GM18870 (cell line): Measurements from ENCODE around the gene PPP1R9B.

Experiments
- ATAC-seq: cut with Tn5 transposase; IDR thresholded peaks from one replicate; pipeline ENCODE4 v1.9.1; 2021; ENCODE audit warnings: moderate library complexity; ENCODE audit not compliant: unreplicated experiment

PPP1R9B gene

GRCh38 chr17:50188531-50188920 lies 38.0 kb upstream of the PPP1R9B start:
- ATAC-seq = no peak

DNA sequence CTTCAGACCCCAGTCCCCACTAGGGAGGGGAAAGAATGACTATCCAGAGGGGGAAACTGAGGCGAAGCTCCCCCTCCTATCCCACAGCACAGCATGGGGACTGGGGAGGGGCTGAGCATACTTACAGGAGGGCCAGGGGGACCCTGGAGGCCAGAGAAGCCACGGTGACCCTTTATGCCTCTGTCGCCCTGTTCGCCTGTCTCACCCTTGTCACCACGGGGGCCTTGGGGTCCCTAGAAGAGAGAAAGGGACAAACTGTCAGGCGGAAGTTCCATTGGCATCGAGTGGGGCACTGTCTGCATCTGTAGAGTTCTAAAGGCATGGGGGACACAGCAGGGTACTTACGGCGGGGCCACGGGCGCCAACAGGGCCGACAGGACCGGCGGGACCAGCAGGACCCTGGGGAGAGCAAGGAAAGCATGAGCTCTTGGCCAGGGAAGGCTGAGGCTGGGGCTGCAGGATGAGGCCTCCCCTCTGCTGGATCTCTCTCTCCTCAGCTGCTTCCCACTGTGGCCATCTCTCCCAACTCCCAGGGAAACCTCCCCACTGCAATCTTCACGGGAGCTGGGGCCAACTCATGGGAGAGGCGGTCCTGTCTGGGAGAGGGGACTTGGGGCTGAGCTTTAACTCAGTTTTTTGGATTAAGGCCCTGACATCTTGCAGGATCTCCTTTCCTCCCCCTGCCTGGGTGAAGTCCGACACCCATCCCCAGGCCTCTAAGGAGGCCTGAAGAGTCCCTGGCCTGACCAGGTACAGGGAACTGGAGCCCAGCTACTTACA lies 37.5 kb upstream of the PPP1R9B start:
- ATAC-seq = no peak

DNA sequence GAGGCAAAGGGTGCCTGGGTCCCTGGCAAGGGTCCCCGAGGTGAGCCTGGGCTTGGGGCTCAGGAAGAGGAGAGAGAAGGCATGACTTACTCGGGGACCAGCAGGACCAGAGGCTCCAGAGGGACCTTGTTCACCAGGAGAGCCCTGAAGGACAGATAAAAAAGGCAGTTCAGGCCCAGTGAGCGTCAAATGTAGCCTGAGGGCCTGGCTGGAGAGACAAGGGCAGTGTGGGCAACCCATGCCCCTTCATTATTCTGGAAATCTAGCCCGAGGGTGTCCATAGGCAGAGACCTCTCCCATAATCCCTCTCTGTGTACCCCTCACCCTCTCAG lies 36.9 kb upstream of the PPP1R9B start:
- ATAC-seq = no peak

DNA sequence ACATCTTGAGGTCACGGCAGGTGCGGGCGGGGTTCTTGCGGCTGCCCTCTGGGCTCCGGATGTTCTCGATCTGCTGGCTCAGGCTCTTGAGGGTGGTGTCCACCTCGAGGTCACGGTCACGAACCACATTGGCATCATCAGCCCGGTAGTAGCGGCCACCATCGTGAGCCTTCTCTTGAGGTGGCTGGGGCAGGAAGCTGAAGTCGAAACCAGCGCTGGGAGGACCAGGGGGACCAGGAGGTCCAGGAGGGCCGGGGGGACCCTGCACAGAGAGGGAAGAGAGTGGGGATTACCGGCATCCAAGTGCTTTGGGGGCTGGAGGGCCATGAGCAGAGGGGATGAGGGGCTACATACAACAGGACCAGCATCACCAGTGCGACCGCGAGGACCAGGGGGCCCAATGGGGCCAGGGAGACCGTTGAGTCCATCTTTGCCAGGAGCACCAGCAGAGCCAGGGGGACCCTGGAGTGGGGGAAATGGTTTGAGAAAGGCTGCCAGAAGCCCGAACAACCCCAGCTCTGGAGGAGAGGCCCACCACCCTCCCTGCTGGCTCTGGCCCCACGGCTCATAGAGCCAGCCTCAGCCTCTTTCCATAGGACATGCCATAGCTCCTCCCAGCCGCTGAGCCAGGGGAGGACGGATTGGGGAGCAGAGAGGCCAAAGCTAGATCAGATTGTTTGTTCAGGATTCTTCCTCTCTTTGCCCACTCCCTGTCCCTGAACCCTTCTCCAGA lies 36.4 kb upstream of the PPP1R9B start:
- no peak for ATAC-seq

DNA sequence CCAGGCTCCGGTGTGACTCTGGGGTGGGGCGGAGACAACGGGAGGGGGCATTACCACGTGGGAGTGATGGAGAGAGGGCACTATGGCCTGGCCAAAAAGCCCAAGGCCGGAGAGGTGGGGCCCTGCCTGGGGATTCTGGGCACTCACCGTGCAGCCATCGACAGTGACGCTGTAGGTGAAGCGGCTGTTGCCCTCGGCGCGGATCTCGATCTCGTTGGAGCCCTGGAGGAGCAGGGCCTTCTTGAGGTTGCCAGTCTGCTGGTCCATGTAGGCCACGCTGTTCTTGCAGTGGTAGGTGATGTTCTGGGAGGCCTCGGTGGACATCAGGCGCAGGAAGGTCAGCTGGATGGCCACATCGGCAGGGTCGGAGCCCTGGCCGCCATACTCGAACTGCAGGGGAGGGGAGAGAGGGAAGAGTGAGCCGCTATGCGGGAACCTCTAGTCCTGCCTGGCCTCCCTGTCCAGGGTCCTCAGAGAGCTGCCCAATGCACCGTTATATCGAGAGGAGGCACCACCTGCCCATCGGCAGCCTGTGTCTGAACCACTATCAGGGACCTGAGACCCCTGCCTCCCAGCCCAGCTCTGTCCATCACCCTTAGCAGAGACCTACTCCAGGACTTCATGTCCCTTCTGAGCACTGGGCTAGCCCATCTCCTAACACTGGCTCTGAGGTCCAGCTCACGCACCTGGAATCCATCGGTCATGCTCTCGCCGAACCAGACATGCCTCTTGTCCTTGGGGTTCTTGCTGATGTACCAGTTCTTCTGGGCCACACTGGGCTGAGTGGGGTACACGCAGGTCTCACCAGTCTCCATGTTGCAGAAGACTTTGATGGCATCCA lies 35.4 kb upstream of the PPP1R9B start:
- no peak for ATAC-seq

DNA sequence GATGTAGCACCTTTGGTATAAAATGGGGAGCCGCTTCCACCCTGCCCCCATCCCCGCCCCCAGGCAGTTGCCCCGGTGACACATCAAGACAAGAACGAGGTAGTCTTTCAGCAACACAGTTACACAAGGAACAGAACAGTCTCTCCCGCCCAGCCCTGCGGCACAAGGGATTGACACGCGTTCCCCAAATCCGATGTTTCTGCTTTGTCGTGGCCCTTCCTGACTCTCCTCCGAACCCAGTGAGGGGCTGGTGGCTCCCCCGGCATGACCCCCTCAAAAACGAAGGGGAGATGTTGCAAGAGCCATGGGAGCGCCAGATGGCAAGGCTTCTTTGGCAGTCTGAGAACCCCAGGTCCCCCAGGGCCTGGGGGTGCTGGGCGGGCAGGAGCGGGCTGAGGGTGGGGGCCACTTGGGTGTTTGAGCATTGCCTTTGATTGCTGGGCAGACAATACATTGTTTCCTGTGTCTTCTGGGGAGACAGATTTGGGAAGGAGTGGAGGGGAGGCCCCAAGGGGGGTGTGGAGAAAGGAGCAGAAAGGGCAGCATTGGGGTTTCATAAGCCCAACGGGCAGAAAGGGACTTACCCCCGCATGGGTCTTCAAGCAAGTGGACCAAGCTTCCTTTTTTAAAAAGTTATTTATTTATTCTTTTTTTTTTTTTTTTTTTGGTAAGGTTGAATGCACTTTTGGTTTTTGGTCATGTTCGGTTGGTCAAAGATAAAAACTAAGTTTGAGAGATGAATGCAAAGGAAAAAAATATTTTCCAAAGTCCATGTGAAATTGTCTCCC lies 34.3 kb upstream of the PPP1R9B start:
- no peak for ATAC-seq

DNA sequence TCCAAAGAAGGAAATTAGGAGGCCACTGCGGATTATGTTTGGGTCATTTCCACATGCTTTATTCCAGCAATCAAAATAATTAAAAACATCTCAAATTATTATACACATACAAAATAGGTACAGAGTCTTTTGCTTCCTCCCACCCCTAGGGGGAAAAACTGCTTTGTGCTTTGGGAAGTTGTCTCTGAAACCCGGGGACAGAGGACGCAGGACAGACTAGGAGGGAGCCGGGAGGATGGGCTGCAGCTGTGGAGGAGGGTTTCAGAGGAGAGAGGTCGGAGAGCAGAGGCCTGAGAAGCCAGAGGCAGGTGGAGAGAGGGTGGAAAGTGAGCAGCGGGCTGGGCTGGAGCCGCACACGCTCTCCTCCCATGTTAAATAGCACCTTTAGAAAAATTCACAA lies 33.6 kb upstream of the PPP1R9B start:
- ATAC-seq = no peak

- no peak for ATAC-seq
Observed at GRCh38 chr17:50183421-50183994, 33.0 kb upstream of the PPP1R9B start.

GRCh38 chr17:50182783-50183420 lies 32.4 kb upstream of the PPP1R9B start:
- no peak for ATAC-seq

- no peak for ATAC-seq
Observed at GRCh38 chr17:50181591-50182560, 31.4 kb upstream of the PPP1R9B start.

GRCh38 chr17:50181144-50181543 lies 30.7 kb upstream of the PPP1R9B start:
- no peak for ATAC-seq

DNA sequence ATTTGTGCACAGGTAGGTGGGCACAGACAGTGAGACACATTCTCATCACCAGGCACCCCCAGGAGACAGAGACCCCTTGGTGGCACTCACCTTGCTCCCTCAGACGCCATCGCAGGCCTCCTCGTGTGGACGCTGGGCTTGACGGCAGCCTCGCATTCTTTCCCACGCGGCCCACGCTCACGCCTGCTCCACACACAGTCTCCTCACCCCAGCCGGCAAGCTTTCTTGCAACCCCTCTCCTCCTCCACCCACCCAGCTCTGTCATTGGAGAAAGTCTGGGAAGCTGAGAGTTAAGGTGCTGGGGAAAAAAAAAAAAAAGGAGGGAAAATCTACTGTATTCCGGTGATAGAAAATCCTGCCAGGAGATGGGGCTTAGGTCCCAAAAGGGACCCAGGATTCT lies 30.1 kb upstream of the PPP1R9B start:
- ATAC-seq = no peak

GRCh38 chr17:50180111-50180510 lies 29.6 kb upstream of the PPP1R9B start:
- ATAC-seq = no peak

DNA sequence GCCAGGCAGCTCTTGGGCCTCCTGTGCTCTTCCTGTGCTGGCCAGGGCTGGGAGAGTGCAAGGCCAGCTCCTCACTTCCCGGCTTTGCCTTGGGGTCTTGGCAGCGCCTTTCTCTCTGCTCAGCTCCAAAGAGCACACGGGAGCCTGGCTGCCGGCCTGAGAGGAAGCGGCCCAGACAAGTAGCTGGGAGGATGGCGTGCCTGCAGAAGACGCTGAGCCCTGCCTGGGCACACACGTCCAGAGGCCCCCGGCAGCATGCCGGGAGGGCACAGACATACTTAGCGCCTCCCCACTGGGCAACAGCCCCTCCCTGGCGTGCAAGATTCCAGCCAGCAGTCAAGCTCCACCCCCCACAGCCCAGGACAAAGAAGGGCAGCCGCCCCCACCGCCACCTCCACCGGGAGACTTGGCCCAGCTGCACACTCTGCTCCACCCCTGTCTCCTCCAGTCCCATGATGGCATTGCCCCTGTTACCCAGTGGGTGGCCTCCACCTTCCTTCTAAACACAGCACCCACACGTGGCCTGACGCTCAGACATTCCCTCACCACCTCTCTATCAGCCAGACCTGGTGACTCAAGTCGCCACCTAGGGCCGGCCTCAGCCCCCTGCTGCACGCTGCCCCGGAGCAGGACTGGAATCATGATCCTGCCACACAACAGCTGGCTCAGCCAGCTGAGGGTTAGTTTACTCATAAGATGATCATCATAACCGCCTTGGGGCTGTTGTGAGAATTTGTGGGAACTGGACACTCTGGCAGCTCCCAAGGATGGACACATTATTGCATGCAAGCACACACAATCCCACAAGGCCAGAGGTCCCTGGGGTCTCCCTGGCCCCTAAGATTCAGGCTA lies 27.7 kb upstream of the PPP1R9B start:
- no peak for ATAC-seq

DNA sequence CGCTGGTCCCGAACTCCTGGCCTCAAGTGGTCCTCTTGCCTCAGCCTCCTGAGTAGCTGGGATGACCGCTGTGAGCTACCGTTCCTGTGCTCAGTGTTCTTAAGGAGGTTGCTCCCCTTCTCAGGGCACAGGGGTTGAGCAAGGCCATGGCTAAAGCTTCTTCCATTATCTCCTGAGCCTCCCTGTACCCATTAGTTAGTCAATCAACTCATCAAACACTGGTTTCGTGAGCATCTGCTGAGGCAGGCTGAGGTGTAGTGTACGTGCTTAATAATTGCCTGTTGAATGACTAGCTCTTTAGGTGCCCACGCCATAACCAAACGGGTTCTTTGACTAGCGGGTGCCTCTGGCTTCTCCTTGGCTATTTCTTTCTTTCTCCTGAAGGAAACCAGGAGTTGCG lies 27.0 kb upstream of the PPP1R9B start:
- ATAC-seq = no peak

GRCh38 chr17:50176559-50177357 lies 26.3 kb upstream of the PPP1R9B start:
- no peak for ATAC-seq
